CD4-positive, alpha-beta memory T cell (primary cell): ENCODE data around the gene ANKIB1. TPM values are rescaled to one million over a fixed set of nuclear protein-coding genes. Genes with fewer than 3 reads are reported as not detected.
A peak's percentile ranks its signal among the peaks of the same experiment; 100 is the strongest.
"Not testable (repeated sequence)": the region's sequence is repeated elsewhere in the genome, so short reads cannot be mapped to it uniquely, and the experiment has no call there.

ENCODE experiments used
- CTCF ChIA-PET: fragments of 350-600 bp; sonication (Branson Sonifier 250); formaldehyde crosslinking; loops from one replicate; lab custom pipeline; 2021; ENCODE audit warnings: inconsistent platforms; ENCODE audit not compliant: partially characterized antibody; lab: Charles Lee
- POLR2A ChIA-PET: fragments of 350-600 bp; sonication (Branson Sonifier 250); formaldehyde crosslinking; loops from one replicate; lab custom pipeline; 2021; ENCODE audit not compliant: partially characterized antibody; lab: Charles Lee
- DNase-seq, 5 donors: peaks; one replicate each; pipeline versions ENCODE4 v3.0.0 to v3.0.0-alpha.2; 2020 to 2022; ENCODE audit warnings: mixed read lengths in 1 of 5
- H3K27ac ChIP-seq: one replicate; pipeline ENCODE4 v1.7.0; 2013; ENCODE audit warnings: low read depth, low read length
- H3K27me3 ChIP-seq: 2 replicates; pipeline ENCODE4 v1.7.0; 2013; ENCODE audit warnings: mild to moderate bottlenecking, low read length, moderate library complexity; ENCODE audit not compliant: insufficient read depth
- H3K36me3 ChIP-seq: 2 replicates; pipeline ENCODE4 v1.7.0; 2013; ENCODE audit warnings: mild to moderate bottlenecking, low read length, moderate library complexity; ENCODE audit not compliant: insufficient read depth
- H3K4me1 ChIP-seq: 2 replicates; pipeline ENCODE4 v1.7.0; 2013; ENCODE audit warnings: mild to moderate bottlenecking, low read length, moderate library complexity; ENCODE audit not compliant: insufficient read depth
- H3K4me3 ChIP-seq, 2 donors: one replicate each; pipeline ENCODE4 v1.7.0; 2013; ENCODE audit warnings: low read length in 2 of 2, mild to moderate bottlenecking in 1 of 2
- H3K9me3 ChIP-seq, 2 donors: one replicate each; pipeline ENCODE4 v1.7.0; 2013; ENCODE audit warnings: low read length in 2 of 2, control low read depth in 1 of 2; ENCODE audit not compliant: control insufficient read depth in 1 of 2
- H3K27ac Mint-ChIP-seq, 7 donors: one replicate each; pipeline ENCODE4 v1.8.0; 2020 to 2021; ENCODE audit warnings: mixed read lengths in 7 of 7, mild to moderate bottlenecking in 6 of 7, inconsistent platforms in 3 of 7, moderate library complexity in 3 of 7
- H3K27me3 Mint-ChIP-seq, 2 donors: one replicate each; pipeline ENCODE4 v1.8.0; 2020 to 2021; ENCODE audit warnings: mixed read lengths in 2 of 2
- H3K36me3 Mint-ChIP-seq, 2 donors: one replicate each; pipeline ENCODE4 v1.8.0; 2020 to 2021; ENCODE audit warnings: mixed read lengths in 2 of 2, inconsistent platforms in 1 of 2, mild to moderate bottlenecking in 1 of 2
- H3K4me1 Mint-ChIP-seq, 4 donors: one replicate each; pipeline ENCODE4 v1.8.0; 2020 to 2021; ENCODE audit warnings: mixed read lengths in 4 of 4, mild to moderate bottlenecking in 1 of 4
- H3K4me3 Mint-ChIP-seq, 8 donors: one replicate each; pipeline ENCODE4 v1.8.0; 2020 to 2021; ENCODE audit warnings: mixed read lengths in 8 of 8, mild to moderate bottlenecking in 7 of 8, moderate library complexity in 6 of 8, inconsistent platforms in 3 of 8
- H3K9me3 Mint-ChIP-seq, 8 donors: one replicate each; pipeline ENCODE4 v1.8.0; 2020 to 2021; ENCODE audit warnings: mixed read lengths in 8 of 8, mild to moderate bottlenecking in 5 of 8, inconsistent platforms in 3 of 8, moderate library complexity in 1 of 8
- intact Hi-C: fragments of 100-400 bp; cut with micrococcal nuclease; formaldehyde crosslinking; loops from one replicate; pipeline ENCODE4 v1.15.1; 2023
- polyA plus RNA-seq, 2 donors: library from polyadenylated mRNA; unstranded; fragments of 300-500 nt; fragmentation: Illumina TruSeq; gene quantifications; one replicate each; pipeline ENCODE4 v1.2.3, GENCODE V29; 2021
- total RNA-seq, 2 experiments: library from RNA; stranded (reverse); gene quantifications; one replicate each; pipeline ENCODE4 v1.2.3, GENCODE V29; 2021

ANKIB1 gene
- total and polyA plus RNA-seq, 4 experiments from 2014 or later: 3.7 to 78.5 (median 44.0) TPM

GRCh38 chr7:92340016-92340415 lies 94.2 kb downstream of the ANKIB1 start:
- Mint-ChIP-seq H3K4me3 (no peak overlapping the region), H3K4me1 (no peaks in the 10 kb centered on the region), H3K9me3 (peaks cover 0 to 5% (median under 1%) of the 10 kb centered on the region in 8 donors), H3K27me3 (no peaks in the 10 kb centered on the region), H3K27ac (no peak overlapping the region), H3K36me3 (peaks cover 33 to 35% of the 10 kb centered on the region in 2 donors)
- ChIA-PET POLR2A (no interaction called here), CTCF (no interaction called here)
- no peaks in the 10 kb centered on the region for H3K27me3 ChIP-seq
- DNase-seq: no peak
- intact Hi-C loops: no loop called here
- H3K27ac ChIP-seq: no peak overlapping the region
- no peaks in the 10 kb centered on the region for H3K4me1 ChIP-seq
- H3K9me3 ChIP-seq: no peaks in the 10 kb centered on the region
- no peak overlapping the region for H3K4me3 ChIP-seq
- H3K36me3 ChIP-seq: no peaks in the 10 kb centered on the region

DNA sequence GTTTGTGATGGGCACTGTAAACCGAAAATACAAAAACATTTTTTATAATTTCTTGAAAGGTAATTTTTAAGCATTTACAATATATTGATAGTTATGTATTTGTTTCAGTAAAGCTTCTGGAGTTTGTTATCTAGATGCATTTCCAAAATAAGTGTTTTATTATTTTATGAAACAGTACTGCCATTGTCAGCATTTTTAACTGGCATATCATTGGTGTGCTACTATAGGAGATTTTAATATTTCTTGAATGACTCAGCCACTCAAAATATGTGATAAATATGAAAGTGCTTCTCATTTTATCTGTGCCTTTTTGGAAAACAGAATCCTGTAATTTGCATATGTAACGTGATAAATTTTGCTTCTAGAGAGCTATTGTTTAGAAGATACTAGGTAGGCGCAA lies 97.9 kb downstream of the ANKIB1 start:
- H3K27me3 Mint-ChIP-seq: no peaks in the 10 kb centered on the region
- DNase-seq: no peak
- no peaks in the 10 kb centered on the region for H3K4me1 ChIP-seq
- intact Hi-C loops: no loop called here
- no peaks in the 10 kb centered on the region for H3K27me3 ChIP-seq
- no peak overlapping the region for H3K4me3 Mint-ChIP-seq
- CTCF ChIA-PET: no interaction called here
- no peak overlapping the region for H3K4me3 ChIP-seq
- no peak overlapping the region for H3K27ac ChIP-seq
- no peaks in the 10 kb centered on the region for H3K4me1 Mint-ChIP-seq
- H3K9me3 Mint-ChIP-seq: no peaks in the 10 kb centered on the region
- POLR2A ChIA-PET: no interaction called here
- peaks cover 34 to 39% of the 10 kb centered on the region in 2 donors for H3K36me3 Mint-ChIP-seq
- no peak overlapping the region for H3K27ac Mint-ChIP-seq
- H3K9me3 ChIP-seq: no peaks in the 10 kb centered on the region
- H3K36me3 ChIP-seq: peaks cover 6% of the 10 kb centered on the region

DNA sequence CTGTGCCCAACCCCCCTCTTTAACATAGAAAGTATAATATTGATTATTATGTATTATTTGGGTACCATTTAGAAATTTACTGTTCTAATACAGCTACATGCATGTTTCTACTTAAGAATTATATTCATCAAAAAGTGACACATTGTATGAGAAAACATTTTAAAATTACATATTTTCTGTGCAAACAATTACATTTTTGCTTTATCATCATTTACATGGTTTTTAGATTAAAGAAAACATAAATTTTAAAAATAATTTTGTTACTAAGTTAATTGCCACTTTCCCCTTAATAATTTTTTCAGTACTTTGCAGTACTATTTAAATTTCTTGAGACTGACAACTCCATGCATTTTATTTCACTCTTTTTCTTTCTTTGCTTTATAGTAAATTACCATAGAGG lies 106.2 kb downstream of the ANKIB1 start:
- Mint-ChIP-seq H3K4me1 (no peaks in the 10 kb centered on the region), H3K27me3 (no peaks in the 10 kb centered on the region), H3K27ac (no peak overlapping the region), H3K4me3 (no peak overlapping the region), H3K9me3 (no peaks in the 10 kb centered on the region), H3K36me3 (peaks cover 58 to 63% of the 10 kb centered on the region in 2 donors)
- ChIA-PET CTCF (no interaction called here), POLR2A (no interaction called here)
- Histone ChIP-seq H3K4me1 (no peaks in the 10 kb centered on the region), H3K27me3 (no peaks in the 10 kb centered on the region), H3K27ac (no peak overlapping the region), H3K9me3 (no peaks in the 10 kb centered on the region), H3K36me3 (peaks cover 8% of the 10 kb centered on the region), H3K4me3 (no peak overlapping the region)
- no peak for DNase-seq
- intact Hi-C loops: no loop called here

GRCh38 chr7:92354214-92354613 lies 108.4 kb downstream of the ANKIB1 start:
- intact Hi-C loops: no loop called here
- POLR2A ChIA-PET: no interaction called here

GRCh38 chr7:92356406-92356805 lies 110.6 kb downstream of the ANKIB1 start:
- intact Hi-C loops: no loop called here
- Mint-ChIP-seq H3K9me3 (peaks cover 0 to 4% (median 0%) of the 10 kb centered on the region in 8 donors), H3K4me1 (no peaks in the 10 kb centered on the region), H3K4me3 (peak overlapping the region in 1 of 8 donors; percentile 18), H3K27ac (no peak overlapping the region), H3K27me3 (no peaks in the 10 kb centered on the region), H3K36me3 (peaks cover 61 to 68% of the 10 kb centered on the region in 2 donors)
- H3K27me3 ChIP-seq: no peaks in the 10 kb centered on the region
- H3K36me3 ChIP-seq: peaks cover 13% of the 10 kb centered on the region
- POLR2A ChIA-PET: no interaction called here
- H3K4me3 ChIP-seq: no peak overlapping the region
- CTCF ChIA-PET: interaction anchor here (1.4 to 1.6 kb wide), 2 partner anchors 10 to 177 kb away, joined by 3 to 4 read pairs; partner anchors contain the start of gene LRRD1
- no peak overlapping the region for H3K27ac ChIP-seq
- no peak for DNase-seq
- H3K4me1 ChIP-seq: no peaks in the 10 kb centered on the region
- H3K9me3 ChIP-seq: no peaks in the 10 kb centered on the region

More at GRCh38 chr7:92354214-92354613, 108.4 kb downstream of the ANKIB1 start:
- H3K4me3 ChIP-seq: no peak overlapping the region
- Mint-ChIP-seq H3K4me3 (no peak overlapping the region), H3K27me3 (no peaks in the 10 kb centered on the region), H3K27ac (no peak overlapping the region), H3K36me3 (peaks cover 62 to 67% of the 10 kb centered on the region in 2 donors), H3K9me3 (peaks cover 0 to 4% (median 0%) of the 10 kb centered on the region in 8 donors), H3K4me1 (no peaks in the 10 kb centered on the region)
- no peaks in the 10 kb centered on the region for H3K4me1 ChIP-seq
- no peak overlapping the region for H3K27ac ChIP-seq
- H3K9me3 ChIP-seq: no peaks in the 10 kb centered on the region
- no peak for DNase-seq
- no peaks in the 10 kb centered on the region for H3K27me3 ChIP-seq
- CTCF ChIA-PET: no interaction called here
- H3K36me3 ChIP-seq: peaks cover 13% of the 10 kb centered on the region

DNA sequence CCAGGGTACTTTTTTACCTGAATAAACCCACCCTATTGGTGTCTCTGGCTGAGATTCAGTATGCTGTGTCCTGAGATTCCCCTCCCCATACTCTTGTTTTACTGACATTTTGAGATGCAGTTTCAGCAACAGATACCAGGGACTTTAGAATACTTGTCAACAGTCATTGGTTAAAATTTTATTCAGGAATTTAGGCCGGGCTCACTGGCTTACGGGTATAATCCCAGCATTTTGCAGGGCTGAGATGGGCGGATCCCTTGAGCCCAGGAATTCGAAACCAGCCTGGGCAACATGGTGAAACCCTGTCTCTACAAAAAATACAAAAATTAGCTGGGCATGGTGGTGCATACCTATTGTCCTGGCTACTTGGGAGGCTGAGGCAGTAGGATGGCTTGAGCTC lies 111.5 kb downstream of the ANKIB1 start:
- H3K9me3 ChIP-seq: no peaks in the 10 kb centered on the region
- peaks cover 13% of the 10 kb centered on the region for H3K36me3 ChIP-seq
- no peak overlapping the region for H3K4me3 ChIP-seq
- Mint-ChIP-seq H3K27ac (no peak overlapping the region), H3K36me3 (peaks cover 59 to 71% of the 10 kb centered on the region in 2 donors), H3K4me3 (no peak overlapping the region), H3K9me3 (peaks cover 0 to 4% (median 0%) of the 10 kb centered on the region in 8 donors), H3K27me3 (no peaks in the 10 kb centered on the region), H3K4me1 (no peaks in the 10 kb centered on the region)
- ChIA-PET POLR2A (no interaction called here), CTCF (interaction anchor here (1.6 kb wide), 1 partner anchor 11 kb away, joined by 4 read pairs; no protein-coding TSS in a partner anchor)
- H3K27ac ChIP-seq: no peak overlapping the region
- H3K4me1 ChIP-seq: no peaks in the 10 kb centered on the region
- intact Hi-C loops: no loop called here
- no peak for DNase-seq
- no peaks in the 10 kb centered on the region for H3K27me3 ChIP-seq

DNA sequence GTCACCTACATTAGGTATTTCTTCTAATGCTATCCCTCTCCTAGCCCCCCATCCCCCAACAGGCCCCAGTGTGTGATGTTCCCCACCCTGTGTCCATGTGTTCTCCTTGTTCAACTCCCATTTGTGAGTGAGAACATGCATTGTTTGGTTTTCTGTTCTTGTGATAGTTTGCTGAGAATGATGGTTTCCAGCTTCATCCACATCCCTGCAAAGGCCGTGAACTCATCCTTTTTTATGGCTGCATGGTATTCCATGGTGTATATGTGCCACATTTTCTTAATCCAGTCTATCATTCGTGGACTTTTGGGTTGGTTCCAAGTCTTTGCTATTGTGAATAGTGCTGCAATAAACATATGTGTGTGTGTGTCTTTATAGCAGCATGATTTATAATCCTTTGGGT lies 113.4 kb downstream of the ANKIB1 start:
- H3K4me3 ChIP-seq, H3K9me3 Mint-ChIP-seq, intact Hi-C loops, H3K27ac Mint-ChIP-seq, H3K4me1 Mint-ChIP-seq, H3K27ac ChIP-seq, H3K4me3 Mint-ChIP-seq, CTCF ChIA-PET, H3K27me3 Mint-ChIP-seq, POLR2A ChIA-PET, DNase-seq, H3K27me3 ChIP-seq, H3K4me1 ChIP-seq, H3K9me3 ChIP-seq: not testable (repeated sequence)
- H3K36me3 ChIP-seq: peaks cover 16% of the 10 kb centered on the region
- peaks cover 49 to 57% of the 10 kb centered on the region in 2 donors for H3K36me3 Mint-ChIP-seq
